NCI-H69 (cell line): ENCODE measurements around the gene TMEM94.
"Not testable (repeated sequence)": the region's sequence is repeated elsewhere in the genome, so short reads cannot be mapped to it uniquely, and the experiment has no call there.

Experiments
- DNase-seq: peaks from one replicate; lab custom pipeline; 2025; lab: John Stamatoyannopoulos, UW

TMEM94 gene

GRCh38 chr17:75511610-75512575 is 55.5 kb downstream of the TMEM94 start:
- DNase-seq, result peak; percentile 22

GRCh38 chr17:75512926-75513640 is 56.6 kb downstream of the TMEM94 start:
- no peak for DNase-seq

GRCh38 chr17:75513641-75514000 is 57.2 kb downstream of the TMEM94 start:
- no peak for DNase-seq

GRCh38 chr17:75514299-75514918 is 58.0 kb downstream of the TMEM94 start:
- peak; percentile 42 for DNase-seq

- no peak for DNase-seq
Observed at GRCh38 chr17:75514919-75515495, 58.6 kb downstream of the TMEM94 start.

GRCh38 chr17:75515496-75516254 is 59.2 kb downstream of the TMEM94 start, which contains the start of gene CASKIN2:
Gene CASKIN2 (minus strand): TSS chr17:75515537. CDS start chr17:75513804, 1,733 bp downstream.
- DNase-seq, result peak; percentile 97

GRCh38 chr17:75516255-75516618 is 59.8 kb downstream of the TMEM94 start, which contains the start of gene TSEN54:
Gene TSEN54 (plus strand): TSS chr17:75516528. CDS start chr17:75516561, 33 bp downstream.
- peak; percentile 97 for DNase-seq

- peak; percentile 75 for DNase-seq
Observed at GRCh38 chr17:75516619-75517296, 60.3 kb downstream of the TMEM94 start.

- peak; percentile 39 for DNase-seq
Observed at GRCh38 chr17:75517297-75517865, 60.9 kb downstream of the TMEM94 start.

GRCh38 chr17:75518201-75518600 is 61.8 kb downstream of the TMEM94 start:
- DNase-seq, result no peak

GRCh38 chr17:75518983-75519537 is 62.6 kb downstream of the TMEM94 start:
- DNase-seq, result no peak

GRCh38 chr17:75520413-75520812 is 64.0 kb downstream of the TMEM94 start:
- not testable (repeated sequence) for DNase-seq

- no peak for DNase-seq
Observed at GRCh38 chr17:75521290-75521689, 64.9 kb downstream of the TMEM94 start.

GRCh38 chr17:75521951-75522727 is 65.7 kb downstream of the TMEM94 start:
- DNase-seq, result no peak

- no peak for DNase-seq
Observed at GRCh38 chr17:75523647-75524046, 67.2 kb downstream of the TMEM94 start.

GRCh38 chr17:75524269-75524969 is 68.0 kb downstream of the TMEM94 start:
- peak; percentile 45 for DNase-seq

- DNase-seq, result peak; percentile 99
Observed at GRCh38 chr17:75524970-75525805, 68.8 kb downstream of the TMEM94 start, which contains the start of gene LLGL2. Gene LLGL2 (plus strand): TSS chr17:75525697. CDS start chr17:75543427, 17,730 bp downstream.
